ENCODE data around the gene GIGYF1. TPM values are rescaled to one million over a fixed set of nuclear protein-coding genes. Genes with fewer than 3 reads are reported as not detected.
"Not testable (repeated sequence)": the region's sequence is repeated elsewhere in the genome, so short reads cannot be mapped to it uniquely, and the experiment has no call there.

The GIGYF1 gene
- total RNA-seq, 1 donor from 2014 or later, result 95.1 TPM

DNA sequence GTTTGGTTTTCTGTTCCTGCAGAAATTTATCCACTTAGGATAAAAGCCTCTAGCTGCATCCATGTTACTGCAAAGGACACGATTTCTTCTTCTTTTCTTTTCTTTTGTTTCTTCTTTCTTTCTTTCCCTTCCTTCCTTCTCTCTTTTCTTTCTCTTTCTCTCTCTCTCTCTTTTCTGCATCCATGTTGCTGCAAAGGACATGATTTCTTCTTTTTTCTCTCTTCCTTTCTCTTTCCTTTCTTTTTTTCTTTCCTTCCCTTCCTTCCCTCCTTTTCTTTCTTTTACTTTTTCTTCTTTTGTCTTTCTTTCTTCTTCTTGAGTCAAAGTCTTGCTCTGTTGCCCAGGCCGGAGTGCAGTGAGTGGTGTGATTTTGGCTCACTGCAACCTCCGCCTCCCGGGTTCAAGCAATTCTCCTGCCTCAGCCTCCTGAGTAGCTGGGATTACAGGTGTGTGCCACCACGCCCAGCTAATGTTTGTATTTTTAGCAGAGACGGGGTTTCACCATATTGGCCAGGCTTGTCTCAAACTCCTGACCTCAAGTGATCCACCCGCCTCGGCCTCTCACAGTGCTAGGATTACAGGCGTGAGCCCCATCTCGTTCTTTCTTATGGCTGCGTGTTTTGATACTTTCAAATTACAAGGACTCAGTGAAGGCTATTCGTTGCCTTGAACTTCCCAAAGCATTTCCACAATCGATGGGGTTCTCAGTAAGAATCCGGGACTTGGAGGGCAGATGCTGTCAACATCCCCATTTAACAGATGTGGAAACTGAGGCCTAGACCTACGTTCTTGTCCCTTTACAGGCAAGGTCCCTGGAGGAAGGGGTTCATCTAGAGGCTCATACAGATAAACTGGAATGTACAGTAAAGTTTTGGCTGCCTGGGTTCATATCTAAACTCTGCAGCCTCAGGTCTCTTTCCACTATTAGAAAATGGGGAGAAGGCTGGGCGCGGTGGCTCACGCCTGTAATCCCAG is 22.4 kb downstream of the GIGYF1 start:
- H3K4me1 Mint-ChIP-seq (ENCODE audit: low read depth), result peaks cover 2% of the 10 kb centered on the region
- TF ChIP-seq, protein P1, sequence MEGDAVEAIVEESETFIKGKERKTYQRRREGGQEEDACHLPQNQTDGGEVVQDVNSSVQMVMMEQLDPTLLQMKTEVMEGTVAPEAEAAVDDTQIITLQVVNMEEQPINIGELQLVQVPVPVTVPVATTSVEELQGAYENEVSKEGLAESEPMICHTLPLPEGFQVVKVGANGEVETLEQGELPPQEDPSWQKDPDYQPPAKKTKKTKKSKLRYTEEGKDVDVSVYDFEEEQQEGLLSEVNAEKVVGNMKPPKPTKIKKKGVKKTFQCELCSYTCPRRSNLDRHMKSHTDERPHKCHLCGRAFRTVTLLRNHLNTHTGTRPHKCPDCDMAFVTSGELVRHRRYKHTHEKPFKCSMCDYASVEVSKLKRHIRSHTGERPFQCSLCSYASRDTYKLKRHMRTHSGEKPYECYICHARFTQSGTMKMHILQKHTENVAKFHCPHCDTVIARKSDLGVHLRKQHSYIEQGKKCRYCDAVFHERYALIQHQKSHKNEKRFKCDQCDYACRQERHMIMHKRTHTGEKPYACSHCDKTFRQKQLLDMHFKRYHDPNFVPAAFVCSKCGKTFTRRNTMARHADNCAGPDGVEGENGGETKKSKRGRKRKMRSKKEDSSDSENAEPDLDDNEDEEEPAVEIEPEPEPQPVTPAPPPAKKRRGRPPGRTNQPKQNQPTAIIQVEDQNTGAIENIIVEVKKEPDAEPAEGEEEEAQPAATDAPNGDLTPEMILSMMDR (IDR thresholded peaks at IDR 0.05; ENCODE audit: unreplicated experiment), result no peak
- H3K36me3 Mint-ChIP-seq (ENCODE audit: insufficient read depth), result no peaks in the 10 kb centered on the region
- H3K27ac Mint-ChIP-seq, result no peak overlapping the region
- DNase-seq (ENCODE audit: low spot score, unreplicated experiment), result no peak
- H3K4me3 Mint-ChIP-seq (ENCODE audit: low read depth), result no peak overlapping the region
- H3K27me3 Mint-ChIP-seq, result peaks cover 31% of the 10 kb centered on the region
- H3K9me3 Mint-ChIP-seq (ENCODE audit: low read depth), result peaks cover 2% of the 10 kb centered on the region

DNA sequence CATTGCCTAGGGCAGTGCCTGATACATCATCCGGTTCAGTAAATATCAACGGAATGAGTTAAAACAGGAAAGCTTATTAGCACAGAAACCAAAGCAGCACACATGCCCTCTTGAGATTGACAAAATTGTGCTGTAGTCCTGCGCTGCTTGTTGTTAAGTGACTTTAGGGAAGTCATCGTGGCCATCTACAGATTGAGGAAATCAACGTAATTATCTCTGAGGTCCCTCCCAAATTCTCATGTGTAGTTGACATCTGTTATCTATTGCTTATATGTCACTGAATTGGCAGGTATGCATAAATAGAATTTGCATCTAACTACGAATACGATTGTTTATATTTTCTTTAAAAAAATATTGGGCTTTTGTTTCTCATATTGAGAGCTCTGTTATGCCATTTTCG is 24.0 kb downstream of the GIGYF1 start:
- Mint-ChIP-seq H3K36me3 (ENCODE audit: insufficient read depth) (no peaks in the 10 kb centered on the region), H3K27me3 (peaks cover 42% of the 10 kb centered on the region), H3K9me3 (ENCODE audit: low read depth) (peaks cover 2% of the 10 kb centered on the region), H3K4me1 (ENCODE audit: low read depth) (no peaks in the 10 kb centered on the region), H3K27ac (no peak overlapping the region), H3K4me3 (ENCODE audit: low read depth) (no peak overlapping the region)
- TF ChIP-seq, protein P1 (IDR thresholded peaks at IDR 0.05; ENCODE audit: unreplicated experiment), result no peak
- DNase-seq (ENCODE audit: low spot score, unreplicated experiment), result no peak

DNA sequence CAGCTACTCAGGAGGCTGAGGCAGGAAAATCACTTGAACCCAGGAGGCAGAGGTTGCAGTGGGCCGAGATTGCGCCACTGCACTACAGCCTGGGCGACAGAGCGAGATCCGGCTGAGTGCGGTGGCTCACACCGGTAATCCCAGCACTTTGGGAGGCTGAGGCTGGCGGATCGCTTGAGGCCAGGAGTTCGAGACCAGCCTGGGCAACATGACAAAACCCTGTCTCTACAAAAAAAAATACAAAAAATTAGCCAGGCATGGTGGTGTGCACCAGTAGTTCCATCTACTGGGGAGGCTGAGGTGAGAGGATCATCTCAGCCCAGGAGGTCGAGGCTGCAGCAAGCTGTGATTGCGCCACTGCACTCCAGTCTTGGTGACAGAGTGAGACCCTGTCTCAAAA is 24.9 kb downstream of the GIGYF1 start:
- DNase-seq (ENCODE audit: low spot score, unreplicated experiment), result not testable (repeated sequence)

DNA sequence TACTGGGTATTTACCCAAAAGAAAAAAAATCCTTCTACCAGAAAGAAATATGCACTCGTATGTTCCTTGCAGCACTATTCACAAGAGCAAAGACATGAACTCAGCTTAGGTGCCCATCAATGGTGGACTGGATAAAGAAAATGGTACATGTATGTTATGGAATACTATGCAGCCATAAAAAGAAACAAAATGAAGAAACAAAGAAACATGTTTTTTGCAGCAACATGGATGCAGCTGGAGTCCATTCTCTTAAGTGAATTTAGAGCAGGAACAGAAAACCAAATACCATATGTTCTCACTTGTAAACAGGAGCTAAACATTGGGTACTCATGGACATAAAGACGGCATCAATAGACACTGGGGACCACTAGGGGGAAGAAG is 26.0 kb downstream of the GIGYF1 start:
- TF ChIP-seq, protein P1 (IDR thresholded peaks at IDR 0.05; ENCODE audit: unreplicated experiment), result no peak

More for the DNA sequence above, 24.9 kb downstream of the GIGYF1 start:
- H3K27ac Mint-ChIP-seq; H3K4me1 Mint-ChIP-seq (ENCODE audit: low read depth); H3K9me3 Mint-ChIP-seq (ENCODE audit: low read depth); H3K36me3 Mint-ChIP-seq (ENCODE audit: insufficient read depth); H3K4me3 Mint-ChIP-seq (ENCODE audit: low read depth): not testable (repeated sequence)
- H3K27me3 Mint-ChIP-seq, result peaks cover 42% of the 10 kb centered on the region

DNA sequence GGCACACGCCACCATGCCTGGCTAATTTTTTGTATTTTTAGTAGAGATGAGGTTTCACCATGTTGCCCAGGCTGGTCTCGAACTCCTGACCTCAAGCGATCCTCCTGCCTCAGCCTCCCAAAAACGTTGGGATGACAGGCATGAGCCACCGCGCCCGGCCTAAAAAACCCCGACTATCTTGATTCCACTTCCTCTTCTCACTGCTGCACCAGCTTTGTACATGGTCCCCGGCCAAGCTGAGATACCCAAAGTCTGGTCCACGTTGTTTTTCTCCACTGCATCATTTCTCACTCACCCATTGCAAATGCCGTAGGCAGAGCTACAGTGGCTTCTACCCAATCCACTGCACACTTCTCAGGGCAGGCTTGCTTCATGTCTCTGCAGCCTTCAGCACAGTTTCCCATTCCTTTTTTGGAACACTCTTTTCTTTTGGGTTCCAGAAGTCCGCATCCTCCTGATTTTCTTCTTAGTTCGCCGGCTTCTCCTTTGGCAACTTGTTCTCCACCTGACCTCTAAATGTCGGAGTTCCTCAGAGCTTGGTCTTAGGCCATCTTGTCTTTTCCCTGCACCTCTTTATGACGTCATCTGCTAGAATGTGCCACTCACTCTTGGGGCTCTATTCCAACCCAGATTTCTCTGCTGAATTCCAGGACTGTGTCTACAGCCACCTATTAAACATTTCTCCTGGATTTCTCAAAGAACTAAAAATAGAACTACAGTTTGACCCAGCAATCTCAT is 26.6 kb downstream of the GIGYF1 start:
- H3K4me3 Mint-ChIP-seq (ENCODE audit: low read depth), result no peak overlapping the region
- no peak overlapping the region for H3K27ac Mint-ChIP-seq
- H3K36me3 Mint-ChIP-seq (ENCODE audit: insufficient read depth), result no peaks in the 10 kb centered on the region
- no peak for DNase-seq (ENCODE audit: low spot score, unreplicated experiment)
- peaks cover 45% of the 10 kb centered on the region for H3K27me3 Mint-ChIP-seq
- TF ChIP-seq, protein P1 (IDR thresholded peaks at IDR 0.05; ENCODE audit: unreplicated experiment), result no peak
- H3K4me1 Mint-ChIP-seq (ENCODE audit: low read depth), result no peaks in the 10 kb centered on the region
- peaks cover 2% of the 10 kb centered on the region for H3K9me3 Mint-ChIP-seq (ENCODE audit: low read depth)

More for the DNA sequence above, 26.0 kb downstream of the GIGYF1 start:
- no peaks in the 10 kb centered on the region for H3K4me1 Mint-ChIP-seq (ENCODE audit: low read depth)
- H3K36me3 Mint-ChIP-seq (ENCODE audit: insufficient read depth), result no peaks in the 10 kb centered on the region
- no peak overlapping the region for H3K27ac Mint-ChIP-seq
- no peak overlapping the region for H3K4me3 Mint-ChIP-seq (ENCODE audit: low read depth)
- no peak for DNase-seq (ENCODE audit: low spot score, unreplicated experiment)
- H3K27me3 Mint-ChIP-seq, result peaks cover 44% of the 10 kb centered on the region
- peaks cover 2% of the 10 kb centered on the region for H3K9me3 Mint-ChIP-seq (ENCODE audit: low read depth)
